LoVo (cell line): ENCODE results near the gene ACAA2.
A peak's percentile ranks its signal among the peaks of the same experiment; 100 is the strongest.
"Not testable (repeated sequence)": the region's sequence is repeated elsewhere in the genome, so short reads cannot be mapped to it uniquely, and the experiment has no call there.

Source experiments
- DNase-seq: peaks from one replicate; pipeline ENCODE4 v3.0.0-alpha.2; 2016; ENCODE audit warnings: low spot score

The ACAA2 gene

DNA sequence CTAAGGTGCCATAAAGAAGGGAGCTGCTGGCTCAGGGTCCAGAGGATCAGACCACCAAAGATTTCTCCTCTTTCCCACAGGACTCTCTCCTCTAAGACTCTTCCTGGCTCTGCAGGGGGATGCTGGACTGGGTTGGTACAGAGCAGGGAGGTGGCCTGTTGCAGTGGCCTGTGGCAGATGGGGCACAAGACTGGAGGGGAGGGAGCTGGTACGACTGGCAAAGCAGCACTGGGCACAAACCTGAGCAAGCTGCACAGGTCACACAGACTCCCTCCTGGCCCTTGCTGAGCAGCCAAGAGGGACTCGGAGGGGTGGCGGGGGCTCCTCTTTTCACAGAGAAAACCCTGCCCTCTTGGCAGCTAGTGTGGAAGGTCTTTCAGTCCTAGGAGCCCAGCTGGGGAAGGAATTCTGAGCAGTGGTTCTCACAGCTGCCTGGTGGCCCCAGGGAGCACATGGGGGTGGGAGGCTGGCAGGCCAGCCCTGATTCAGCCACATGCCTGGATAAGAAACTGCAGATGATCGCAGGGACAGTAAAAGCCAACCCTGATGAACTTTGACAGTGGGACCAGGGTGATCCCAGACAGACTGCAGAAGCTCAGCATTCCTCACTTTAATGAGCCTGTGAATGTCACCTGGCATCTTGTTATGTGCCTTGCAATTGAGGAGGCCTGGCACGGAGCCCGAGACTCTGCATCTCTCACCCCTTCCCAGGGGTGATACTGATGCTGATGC, 32.5 kb upstream of the ACAA2 start:
- DNase-seq: no peak

DNA sequence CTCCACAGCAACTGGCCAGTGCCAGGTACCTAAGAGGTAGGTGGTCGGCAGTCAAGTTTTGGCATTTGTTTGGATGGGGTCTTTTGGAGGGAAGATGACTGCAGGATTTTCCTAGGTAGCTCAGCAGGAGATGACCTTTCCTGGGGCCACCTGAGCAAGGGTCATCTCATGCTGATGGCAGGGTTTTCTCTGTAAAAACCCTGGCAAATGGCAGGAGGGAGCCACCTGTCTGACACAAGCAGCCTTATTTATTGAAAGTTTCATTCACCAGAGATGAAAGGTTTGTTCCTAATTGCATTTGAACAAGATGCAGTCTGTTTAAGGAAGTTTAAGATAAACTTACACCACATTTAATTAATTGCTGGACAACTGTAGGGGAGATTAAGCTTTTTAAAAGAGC, 31.6 kb upstream of the ACAA2 start:
- no peak for DNase-seq

DNA sequence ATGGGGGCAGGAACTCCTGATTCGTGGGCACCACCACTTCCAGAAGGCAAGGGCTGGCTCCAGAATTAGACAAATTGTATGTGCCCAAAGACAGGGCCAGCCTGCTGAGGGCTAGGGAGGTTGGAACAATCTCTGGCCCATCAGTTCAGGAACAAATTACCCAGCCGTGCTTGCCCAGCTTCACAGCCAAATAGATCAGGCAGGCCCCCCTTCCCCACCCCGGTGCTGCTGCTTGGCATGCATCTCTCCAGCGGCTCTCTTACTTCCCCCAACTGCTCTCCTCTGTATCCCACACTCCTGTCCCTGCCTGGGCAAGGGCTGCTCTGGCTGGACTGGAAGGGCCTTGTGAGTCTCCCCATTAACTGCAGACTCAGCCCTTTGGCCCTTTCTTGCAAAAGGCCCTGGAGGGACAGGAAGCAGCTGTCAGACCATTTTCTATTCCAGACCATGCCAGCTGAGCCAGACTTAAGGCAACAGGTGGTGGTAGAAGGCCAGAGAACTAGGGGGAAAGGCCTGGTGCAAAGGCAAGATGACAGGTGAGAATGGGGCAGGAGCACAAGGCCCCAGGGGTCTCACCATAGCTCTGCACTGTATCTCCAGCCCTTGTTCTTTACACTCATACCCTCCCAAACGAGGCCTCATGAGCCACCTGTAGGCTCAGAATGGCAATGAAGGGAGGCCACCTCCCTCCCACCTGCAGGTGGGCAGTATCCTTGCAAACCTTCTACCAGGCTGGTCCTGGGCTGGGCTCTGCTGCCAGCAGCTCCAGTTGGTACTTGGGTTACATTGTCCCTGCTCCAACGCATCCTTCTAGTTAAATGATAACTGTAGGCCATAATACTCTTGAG, 30.7 kb upstream of the ACAA2 start:
- DNase-seq: no peak

DNA sequence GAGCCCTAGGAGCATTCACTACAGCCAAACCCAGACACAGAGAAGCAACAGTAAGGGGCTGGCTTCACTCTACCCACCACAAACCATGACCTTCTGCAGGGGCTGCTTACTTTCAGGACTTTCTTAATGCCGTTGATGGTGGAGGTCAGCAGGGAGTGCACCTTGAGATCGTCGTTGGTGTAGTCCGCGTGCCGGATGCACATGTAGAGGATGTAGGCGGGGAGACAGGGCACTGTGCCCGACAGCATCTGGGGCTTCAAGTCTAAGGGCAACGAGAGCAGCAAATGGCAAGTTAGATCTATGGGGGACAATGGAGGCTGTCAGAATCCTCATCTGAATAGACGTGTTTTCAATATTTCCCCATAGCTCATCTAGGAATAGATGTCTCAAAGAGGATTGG, 29.8 kb upstream of the ACAA2 start:
- DNase-seq: no peak

DNA sequence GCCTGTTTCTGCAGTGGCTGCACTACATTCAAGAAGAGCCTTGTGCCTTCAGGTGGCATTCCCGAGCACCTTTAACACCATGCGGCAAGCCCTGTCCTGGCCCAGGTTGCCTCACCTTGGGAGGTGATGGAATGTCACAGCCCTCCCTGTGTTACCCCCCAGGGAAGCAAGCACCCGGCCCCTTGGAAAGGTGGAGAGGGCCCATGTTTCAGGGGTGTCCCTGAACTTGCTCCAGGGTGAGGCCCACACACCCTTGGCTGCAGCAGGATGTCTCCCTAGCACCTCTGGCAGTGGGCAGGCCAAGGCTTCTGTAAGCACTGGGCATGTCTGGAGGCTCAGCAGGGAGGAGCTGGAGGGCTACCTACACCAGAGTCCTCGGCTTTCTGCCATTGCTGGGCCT, 29.3 kb upstream of the ACAA2 start:
- no peak for DNase-seq

DNA sequence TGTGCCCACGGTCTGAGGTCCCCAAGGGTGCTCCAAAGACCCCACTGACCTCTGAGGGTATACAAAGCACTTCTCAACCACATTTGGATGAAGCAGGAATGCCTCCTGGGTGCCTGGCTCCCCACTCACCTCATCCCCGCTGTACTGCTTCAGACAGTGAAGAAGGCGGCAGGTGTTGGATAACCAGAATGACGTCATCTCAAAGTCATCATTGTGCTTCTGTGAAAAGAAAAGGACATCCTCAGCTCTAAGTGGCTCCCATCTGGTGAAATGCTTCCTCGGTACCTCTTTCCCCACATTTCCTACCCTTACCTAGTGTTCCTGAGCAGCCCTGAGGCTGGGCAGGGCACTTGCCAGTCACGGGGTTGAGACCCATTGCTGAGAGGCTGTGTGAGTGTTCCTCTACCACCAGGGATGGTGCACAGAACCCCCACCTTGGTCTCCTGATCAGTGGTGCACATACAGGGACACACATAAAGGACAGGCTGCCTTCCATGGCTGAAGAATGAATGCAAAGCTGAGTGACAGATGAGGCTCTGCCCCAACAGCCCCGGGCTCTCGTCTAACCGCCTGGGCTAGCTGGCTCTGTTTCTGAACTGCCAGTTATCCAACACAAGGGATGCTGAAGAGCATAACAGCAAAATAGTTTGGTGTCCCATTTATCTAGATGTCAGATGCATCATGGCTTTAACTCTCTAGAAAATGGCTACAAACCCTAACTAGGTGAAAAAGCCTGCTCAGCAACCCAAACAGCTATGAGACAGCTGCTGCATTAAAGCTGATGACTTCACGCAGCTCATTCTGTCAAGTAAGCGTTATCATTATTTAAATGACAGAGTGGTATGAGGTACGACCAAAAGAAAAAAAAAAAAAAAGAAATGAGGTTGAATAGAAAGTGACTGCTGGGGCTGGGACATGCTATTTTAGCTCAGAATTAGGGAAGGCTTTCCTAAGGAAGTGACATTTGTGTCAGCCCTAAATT, 28.2 kb upstream of the ACAA2 start:
- no peak for DNase-seq

DNA sequence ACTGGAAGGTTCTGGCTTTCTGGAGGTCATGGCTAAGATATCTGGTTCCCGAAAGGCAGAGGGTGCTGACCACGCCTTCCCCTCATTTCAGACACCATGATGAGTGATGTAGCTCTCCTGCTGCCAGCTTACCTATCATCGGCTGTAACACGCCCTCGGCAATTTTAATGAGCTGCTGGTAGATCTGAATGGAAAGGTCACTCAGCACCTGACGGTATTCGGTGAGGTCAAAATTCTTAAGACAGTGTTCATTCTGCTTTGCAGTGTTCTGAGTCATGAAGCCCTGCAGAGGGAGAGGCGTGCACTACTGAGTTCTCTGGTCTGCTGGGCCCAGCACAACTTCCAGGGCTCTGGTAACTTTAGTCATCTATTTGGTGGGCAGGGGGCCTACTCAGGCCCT, 25.7 kb upstream of the ACAA2 start:
- DNase-seq: no peak

DNA sequence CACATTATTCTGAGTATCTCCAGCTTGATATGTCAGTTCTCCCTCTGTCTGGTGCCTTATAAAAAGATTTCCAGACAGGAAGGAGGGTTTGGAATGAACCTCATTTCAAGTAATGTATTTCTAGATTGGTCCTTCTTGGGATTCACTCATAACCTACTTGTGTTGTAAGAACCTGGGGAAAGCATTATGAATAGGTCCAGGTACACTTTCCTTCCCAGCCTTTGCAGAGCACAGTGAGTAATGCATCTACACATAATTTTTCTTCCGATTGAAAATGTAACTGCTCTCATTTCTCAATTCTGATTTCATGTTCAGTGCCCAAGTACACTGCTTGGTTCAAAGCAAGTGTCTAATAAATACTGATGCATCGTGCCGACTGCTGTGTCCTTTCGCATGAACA, 25.0 kb upstream of the ACAA2 start:
- no peak for DNase-seq

DNA sequence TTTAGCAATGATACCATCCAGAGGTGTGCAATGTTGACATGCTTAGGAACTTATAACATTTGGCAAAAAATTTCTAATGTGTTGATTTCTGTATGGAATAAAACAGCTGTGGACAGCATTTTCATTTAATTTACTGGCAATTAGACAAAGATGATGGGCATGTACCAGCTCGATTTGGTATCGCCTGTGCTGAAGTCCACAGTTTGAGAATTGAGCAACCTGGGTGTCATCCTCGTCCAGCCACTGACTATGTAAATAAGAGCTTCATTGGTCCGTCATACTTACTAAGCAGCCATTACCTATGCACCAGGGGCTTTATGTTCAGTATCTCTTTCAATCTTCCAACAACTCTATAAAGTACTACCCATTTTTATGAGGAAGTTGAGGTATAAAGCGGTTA, 24.6 kb upstream of the ACAA2 start:
- no peak for DNase-seq

DNA sequence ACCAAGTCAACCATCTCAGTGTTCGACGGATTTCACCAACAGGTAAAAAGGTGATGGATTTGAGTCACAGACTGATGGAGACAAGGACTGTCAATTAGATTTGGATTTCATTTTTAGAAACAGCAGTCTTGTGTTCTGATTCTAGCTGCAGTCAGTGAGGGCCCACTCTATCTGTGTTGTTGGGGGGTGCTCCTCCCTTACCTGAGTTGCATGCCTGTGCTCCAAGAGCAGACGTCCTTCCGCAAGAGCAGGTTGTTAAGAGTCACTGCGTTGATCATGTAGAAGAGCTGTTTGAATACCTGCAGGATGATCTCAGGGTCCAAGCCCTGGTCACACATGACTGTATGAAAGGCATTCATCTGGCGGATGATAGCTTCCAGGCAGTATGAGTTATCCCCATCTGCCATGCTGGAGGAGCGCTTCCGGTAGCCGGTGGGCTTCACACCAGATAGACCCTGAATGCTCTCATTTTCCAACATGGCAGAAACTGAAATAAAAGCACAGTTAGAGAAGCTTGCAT, 24.0 kb upstream of the ACAA2 start:
- not testable (repeated sequence) for DNase-seq

DNA sequence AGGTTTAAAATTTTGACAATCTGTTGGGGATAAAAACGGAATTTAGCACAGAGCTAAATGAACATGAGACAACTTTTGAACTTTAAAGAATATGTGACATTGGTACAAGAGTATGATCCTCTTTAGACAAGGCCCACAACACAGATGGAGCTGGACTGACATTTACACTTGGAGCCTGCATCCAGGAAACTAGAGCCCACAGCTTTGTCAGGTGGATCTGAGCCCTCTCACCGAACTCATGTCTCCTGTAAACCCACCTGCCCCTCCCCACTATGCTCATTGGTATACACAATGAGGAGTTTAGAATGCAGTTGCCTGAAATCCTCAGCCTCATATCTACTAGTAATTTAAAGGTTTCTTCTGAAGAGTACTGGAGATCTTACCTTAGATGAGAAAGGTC, 22.1 kb upstream of the ACAA2 start:
- DNase-seq: no peak

DNA sequence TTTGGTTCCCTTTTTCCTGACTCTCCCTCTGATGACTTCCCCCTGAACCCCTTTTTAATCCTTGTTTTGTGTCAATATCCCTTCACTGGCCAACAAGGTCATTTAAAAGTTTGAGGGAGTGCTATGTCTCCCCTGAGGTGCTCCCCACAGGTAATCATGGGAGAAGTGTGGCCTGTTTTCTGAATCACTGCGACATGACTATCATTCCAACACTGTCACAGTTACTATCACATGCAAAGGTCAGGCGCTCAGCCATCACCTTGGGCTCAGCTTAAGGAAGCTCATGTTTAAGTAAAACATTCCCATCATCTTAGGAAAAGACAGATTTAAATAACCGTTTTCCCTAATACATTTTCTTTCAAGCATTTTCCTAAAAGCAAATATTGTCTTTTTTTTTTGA, 20.9 kb upstream of the ACAA2 start:
- no peak for DNase-seq

DNA sequence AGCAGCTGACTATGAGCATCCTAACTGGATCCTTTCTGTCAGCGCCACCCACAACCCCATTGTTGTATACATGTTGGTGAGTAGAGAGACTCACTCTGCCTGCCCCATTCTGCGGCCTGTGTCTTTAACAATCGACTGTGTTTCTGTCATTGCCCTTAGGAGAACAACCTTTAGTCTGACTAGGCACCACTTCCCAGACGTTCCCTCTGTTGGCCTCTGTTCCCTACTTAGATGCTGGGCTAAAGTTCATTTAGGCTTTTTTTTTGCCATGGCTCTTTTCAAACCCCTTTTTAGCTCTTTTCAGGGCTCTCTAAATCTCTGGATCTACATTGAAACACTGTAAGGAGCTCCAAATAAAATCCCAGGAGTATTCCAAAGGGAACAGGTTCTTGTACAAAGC, 20.5 kb upstream of the ACAA2 start:
- DNase-seq: no peak

DNA sequence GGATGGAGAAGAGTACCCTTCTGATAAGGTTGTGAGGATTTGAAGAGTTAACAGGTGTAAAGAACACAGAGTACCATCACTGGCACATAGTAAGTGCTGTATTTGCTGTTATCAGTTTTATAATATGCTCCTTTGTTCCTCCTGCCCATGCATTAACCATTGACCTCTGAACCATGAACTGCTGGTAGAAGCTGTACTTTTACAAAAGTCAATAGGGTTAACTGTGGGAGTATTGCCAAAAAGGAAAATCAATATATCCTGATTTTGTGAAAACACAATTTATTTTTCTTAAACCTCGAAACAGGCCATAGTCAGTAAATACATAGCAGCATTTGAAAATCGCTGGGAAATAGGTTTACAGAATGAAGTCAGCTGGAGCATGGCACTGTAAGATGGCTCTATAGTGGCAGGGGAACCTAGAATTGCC, 18.9 kb upstream of the ACAA2 start:
- DNase-seq: no peak

DNA sequence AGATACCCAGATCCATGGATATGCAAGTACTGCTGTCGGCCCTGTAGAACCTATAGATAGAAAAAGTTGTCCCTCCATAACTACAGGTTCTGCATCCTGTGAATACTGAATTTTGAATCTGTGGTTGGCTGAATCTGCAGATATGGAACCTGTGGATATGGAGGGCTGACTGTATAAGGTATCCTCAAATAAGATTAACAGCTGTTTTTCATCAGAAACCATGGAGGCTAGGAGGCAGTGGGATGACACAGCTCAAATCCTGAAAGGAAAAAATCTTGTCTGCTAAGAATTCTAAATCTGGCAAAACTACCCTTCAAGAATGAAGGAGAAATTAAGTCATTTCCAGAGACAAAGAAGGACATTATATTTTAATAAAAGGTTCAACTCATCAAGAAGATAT, 14.7 kb upstream of the ACAA2 start:
- DNase-seq: no peak

DNA sequence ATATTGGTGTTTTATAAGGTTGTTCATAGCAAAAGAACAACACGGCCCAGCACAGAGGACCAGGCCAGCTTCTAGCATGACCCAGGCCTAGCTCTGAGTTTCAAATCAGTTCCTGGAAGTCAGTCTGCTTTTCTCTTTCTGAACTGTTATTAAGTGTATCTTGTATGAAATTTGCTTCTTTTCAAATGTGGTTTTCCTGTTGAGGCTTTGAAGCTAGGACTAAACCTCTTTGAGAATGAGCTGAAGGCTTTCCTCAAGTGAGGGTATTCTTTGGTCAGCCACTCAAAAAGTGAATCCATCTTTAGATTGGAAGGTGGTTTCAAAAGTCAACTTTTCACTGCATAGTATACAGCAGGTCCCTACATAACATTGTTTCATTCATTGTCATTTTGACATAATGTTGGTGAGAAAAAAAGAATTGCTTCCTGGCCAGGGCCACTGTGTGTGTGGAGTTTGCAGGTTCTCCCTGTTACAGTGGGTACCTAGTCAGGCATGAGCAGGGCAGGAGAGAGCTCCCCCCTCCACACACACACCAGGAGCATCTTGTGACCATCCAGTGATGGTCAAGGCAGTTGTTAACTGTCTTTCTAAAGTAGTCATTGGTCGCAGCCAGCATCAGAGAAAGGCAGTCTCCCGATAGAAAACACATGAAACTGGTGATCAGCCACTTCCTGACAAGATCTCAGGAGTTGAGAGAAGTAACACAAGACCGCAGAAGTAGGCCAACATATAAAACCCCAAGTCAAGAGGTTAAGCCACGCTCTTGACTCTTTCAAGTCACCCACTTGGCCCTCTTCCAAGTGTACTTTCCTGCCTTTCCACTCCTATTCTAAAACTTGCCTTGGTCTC, 6.7 kb upstream of the ACAA2 start:
- no peak for DNase-seq

DNA sequence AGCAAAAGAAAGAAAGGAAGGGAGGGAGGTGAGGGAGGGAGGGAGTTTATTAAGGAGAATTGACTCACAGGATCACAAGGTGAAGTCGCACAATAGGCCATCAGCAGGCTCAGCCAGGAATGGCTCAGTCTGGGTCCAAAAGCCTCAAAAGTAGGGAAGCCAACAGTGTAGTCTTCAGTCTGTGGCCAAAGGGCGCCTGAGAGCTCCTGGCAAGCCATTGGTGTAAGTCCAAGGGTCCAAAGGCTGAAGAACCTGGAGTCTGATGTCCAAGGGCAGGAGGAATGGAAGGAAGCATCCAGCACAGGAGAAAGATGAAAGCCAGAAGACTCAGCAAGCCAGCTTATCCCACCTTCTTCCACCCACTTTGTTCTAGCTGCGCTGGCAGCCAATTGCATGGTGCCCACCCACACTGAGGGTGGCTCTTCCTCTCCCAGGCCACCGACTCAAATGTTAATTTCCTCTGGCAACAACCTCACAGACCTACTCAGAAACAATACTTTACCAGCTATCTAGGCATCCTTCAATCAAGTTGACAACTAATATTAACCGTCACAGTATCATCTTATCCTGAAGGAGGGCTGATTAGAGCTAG, 5.8 kb upstream of the ACAA2 start:
- no peak for DNase-seq

DNA sequence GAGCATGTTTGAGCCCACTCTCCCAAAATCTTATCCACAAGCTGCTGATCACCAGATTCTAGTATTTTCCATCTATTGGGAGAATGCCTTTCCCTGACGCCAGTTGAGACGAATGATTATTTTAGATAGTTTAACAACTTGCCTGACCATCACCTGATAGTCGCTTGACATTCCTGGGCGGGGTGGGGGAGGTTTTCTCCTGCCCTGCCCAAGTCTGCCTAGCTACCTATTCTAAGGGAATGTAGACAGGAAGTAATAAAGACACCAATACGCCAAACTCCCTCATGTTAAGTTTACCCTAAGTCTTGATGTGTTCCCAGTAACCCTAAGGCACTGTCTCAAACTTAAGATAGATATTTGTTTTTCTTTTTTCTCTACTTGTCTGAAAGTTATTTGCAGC, 4.6 kb upstream of the ACAA2 start:
- DNase-seq: peak; percentile 79

DNA sequence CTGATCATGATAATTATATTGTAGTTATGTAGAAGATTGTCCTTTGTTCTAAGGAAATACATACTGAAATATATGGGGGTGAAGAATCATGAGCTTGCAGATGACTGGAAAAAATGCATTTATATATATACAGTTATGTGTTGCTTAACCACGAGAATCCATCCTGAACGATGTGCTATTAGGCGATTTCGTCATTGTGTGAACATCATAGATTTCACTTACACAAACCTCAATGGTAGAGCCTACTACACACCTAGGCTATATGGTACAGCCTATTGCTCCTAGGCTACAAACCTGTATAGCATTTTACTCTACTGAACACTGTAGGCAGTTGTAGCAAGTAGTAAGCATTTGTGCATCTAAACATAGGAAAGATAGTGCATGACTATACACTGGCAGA, 2.6 kb upstream of the ACAA2 start:
- DNase-seq: no peak

DNA sequence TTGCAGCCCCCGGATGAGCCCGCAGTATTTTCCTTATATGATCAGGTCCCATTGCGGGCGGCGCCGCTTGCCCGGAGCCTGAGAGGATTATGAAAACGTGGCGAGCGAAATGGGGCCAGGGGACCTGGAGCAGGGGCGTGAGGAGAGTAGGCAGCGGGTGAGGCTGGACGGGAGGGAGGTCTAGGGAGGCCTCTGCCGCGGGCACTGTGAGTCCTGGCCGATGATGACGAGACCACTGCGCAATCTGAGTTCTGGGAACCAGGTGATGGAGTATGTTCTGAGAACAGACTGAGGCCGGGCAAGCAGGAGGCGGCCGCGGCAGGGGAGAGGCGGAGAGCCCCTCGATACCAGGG, 790 bp upstream of the ACAA2 start:
- DNase-seq: peak; percentile 38

DNA sequence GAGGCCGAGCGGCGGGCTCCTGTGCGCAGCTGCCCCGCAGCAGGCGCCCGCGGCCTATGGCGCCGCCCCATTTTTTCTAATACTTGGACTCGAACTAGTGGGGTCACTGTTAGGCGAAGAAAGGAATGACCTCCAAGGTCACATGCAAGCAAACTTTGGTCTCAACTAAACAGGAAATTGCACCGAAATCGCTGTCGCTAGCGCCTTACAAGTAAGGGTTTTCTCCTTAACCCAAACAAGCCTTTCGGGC, 339 bp downstream of the ACAA2 start:
- DNase-seq: peak; percentile 22
